DND-41 (cell line): ENCODE data around the gene PEF1.

ENCODE experiments used
- ATAC-seq: fragments of 200-7000 bp; cut with Tn5 transposase; 3 replicates; pipeline ENCODE4 v1.9.1; 2021; ENCODE audit warnings: low read depth; ENCODE audit not compliant: insufficient read depth
- DNase-seq: peaks from one replicate; pipeline ENCODE4 v3.0.0-alpha.2; 2020
- H2AFZ ChIP-seq: 2 replicates; pipeline ENCODE4 v1.6.0; 2012; ENCODE audit warnings: low read depth, low read length
- H3K27ac ChIP-seq: 2 replicates; pipeline ENCODE4 v1.5.1; 2012; ENCODE audit warnings: low read length, inconsistent platforms
- H3K27me3 ChIP-seq: fragments of 200-600 bp; sonication (generic); 2 replicates; pipeline ENCODE4 v1.6.0; 2012; ENCODE audit warnings: low read length, mild to moderate bottlenecking, inconsistent platforms; ENCODE audit not compliant: insufficient read depth, poor library complexity
- H3K36me3 ChIP-seq: 2 replicates; pipeline ENCODE4 v1.5.1; 2012; ENCODE audit warnings: low read length, inconsistent platforms; ENCODE audit not compliant: insufficient read depth
- H3K4me1 ChIP-seq: 2 replicates; pipeline ENCODE4 v1.5.1; 2012; ENCODE audit warnings: mild to moderate bottlenecking, low read length; ENCODE audit not compliant: insufficient read depth
- H3K4me2 ChIP-seq: 2 replicates; pipeline ENCODE4 v1.6.0; 2012; ENCODE audit warnings: mild to moderate bottlenecking, moderate library complexity, low read length, inconsistent platforms; ENCODE audit not compliant: insufficient read depth
- H3K4me3 ChIP-seq, 2 experiments: fragments of 200-600 bp in 1 of 2; shearing (Covaris generic) in 1 of 2; 2 replicates each; pipeline ENCODE4 v1.5.1; 2012 to 2016; ENCODE audit warnings: inconsistent platforms in 2 of 2, low read length in 2 of 2, mild to moderate bottlenecking in 2 of 2, low read depth in 1 of 2, moderate library complexity in 1 of 2
- H3K79me2 ChIP-seq: 2 replicates; pipeline ENCODE4 v1.6.0; 2012; ENCODE audit warnings: low read length, inconsistent platforms; ENCODE audit not compliant: insufficient read depth
- H3K9ac ChIP-seq: 2 replicates; pipeline ENCODE4 v1.6.0; 2012; ENCODE audit warnings: low read depth, mild to moderate bottlenecking, inconsistent platforms, low read length, moderate library complexity
- H3K9me3 ChIP-seq: 2 replicates; pipeline ENCODE4 v1.5.1; 2012; ENCODE audit warnings: low read length, moderate library complexity, mild to moderate bottlenecking, inconsistent platforms; ENCODE audit not compliant: insufficient read depth, severe bottlenecking
- H4K20me1 ChIP-seq: 2 replicates; pipeline ENCODE4 v1.6.0; 2012; ENCODE audit warnings: low read length; ENCODE audit not compliant: insufficient read depth
- EZH2 ChIP-seq: IDR thresholded peaks from 3 replicates; pipeline ENCODE4 v1.6.1; 2012; ENCODE audit warnings: borderline replicate concordance, low read depth, mild to moderate bottlenecking, moderate library complexity, low read length, inconsistent platforms; ENCODE audit not compliant: severe bottlenecking
- TF ChIP-seq, protein P1 (sequence below): IDR thresholded peaks from 2 replicates; pipeline ENCODE4 v1.5.1; 2012; ENCODE audit warnings: borderline replicate concordance, low read length, moderate library complexity, mild to moderate bottlenecking; ENCODE audit not compliant: poor library complexity, severe bottlenecking; ENCODE audit errors: extremely low read depth

Gene PEF1

GRCh38 chr1:31593770-31594632 lies 50.7 kb downstream of the PEF1 start:
- H3K27ac ChIP-seq: no peak overlapping the region
- H3K27me3 ChIP-seq: no peaks in the 10 kb centered on the region
- H3K79me2 ChIP-seq: no peaks in the 10 kb centered on the region
- DNase-seq (peak; percentile 79), ATAC-seq (peak; percentile 100)
- no peaks in the 10 kb centered on the region for H3K9me3 ChIP-seq
- H3K4me1 ChIP-seq: no peaks in the 10 kb centered on the region
- no peak overlapping the region for H3K9ac ChIP-seq
- TF ChIP-seq EZH2: no peak
- TF ChIP-seq, protein P1, sequence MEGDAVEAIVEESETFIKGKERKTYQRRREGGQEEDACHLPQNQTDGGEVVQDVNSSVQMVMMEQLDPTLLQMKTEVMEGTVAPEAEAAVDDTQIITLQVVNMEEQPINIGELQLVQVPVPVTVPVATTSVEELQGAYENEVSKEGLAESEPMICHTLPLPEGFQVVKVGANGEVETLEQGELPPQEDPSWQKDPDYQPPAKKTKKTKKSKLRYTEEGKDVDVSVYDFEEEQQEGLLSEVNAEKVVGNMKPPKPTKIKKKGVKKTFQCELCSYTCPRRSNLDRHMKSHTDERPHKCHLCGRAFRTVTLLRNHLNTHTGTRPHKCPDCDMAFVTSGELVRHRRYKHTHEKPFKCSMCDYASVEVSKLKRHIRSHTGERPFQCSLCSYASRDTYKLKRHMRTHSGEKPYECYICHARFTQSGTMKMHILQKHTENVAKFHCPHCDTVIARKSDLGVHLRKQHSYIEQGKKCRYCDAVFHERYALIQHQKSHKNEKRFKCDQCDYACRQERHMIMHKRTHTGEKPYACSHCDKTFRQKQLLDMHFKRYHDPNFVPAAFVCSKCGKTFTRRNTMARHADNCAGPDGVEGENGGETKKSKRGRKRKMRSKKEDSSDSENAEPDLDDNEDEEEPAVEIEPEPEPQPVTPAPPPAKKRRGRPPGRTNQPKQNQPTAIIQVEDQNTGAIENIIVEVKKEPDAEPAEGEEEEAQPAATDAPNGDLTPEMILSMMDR: peak; percentile 99
- H4K20me1 ChIP-seq: peaks cover 4% of the 10 kb centered on the region; the same call in 1 of the 2 replicates
- no peak overlapping the region; the same call in 1 of the 2 replicates for H2AFZ ChIP-seq
- H3K4me3 ChIP-seq: no peak overlapping the region
- no peak overlapping the region for H3K4me2 ChIP-seq
- H3K36me3 ChIP-seq: no peaks in the 10 kb centered on the region

DNA sequence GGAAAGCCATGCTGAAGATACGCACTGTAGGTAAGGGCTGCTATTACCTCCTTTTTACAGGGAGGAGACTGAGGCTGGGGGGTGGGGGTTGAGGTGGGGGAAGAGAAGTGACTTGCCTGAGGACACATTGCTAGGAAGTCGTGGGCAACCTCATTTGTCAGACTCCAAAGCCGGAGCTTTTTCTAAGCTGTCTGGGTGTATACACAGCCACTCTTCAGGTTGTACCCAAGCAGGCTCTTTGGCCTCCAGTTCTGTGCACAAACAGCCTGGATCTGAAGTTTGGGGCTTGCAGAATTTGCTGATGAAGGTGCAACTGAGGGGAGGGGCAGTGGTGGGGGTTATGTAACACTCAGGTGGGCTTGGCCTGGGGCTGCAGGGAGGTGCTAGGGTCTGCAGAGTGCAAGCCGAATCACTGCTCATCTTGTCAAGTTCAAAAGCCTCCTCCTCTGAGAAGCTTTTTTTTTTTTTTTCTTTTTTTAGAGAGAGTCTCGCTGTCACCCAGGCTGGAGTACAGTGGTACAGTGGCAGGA lies 51.5 kb downstream of the PEF1 start:
- Histone ChIP-seq H4K20me1 (peaks cover 4% of the 10 kb centered on the region; the same call in 1 of the 2 replicates), H3K4me1 (no peaks in the 10 kb centered on the region), H3K36me3 (no peaks in the 10 kb centered on the region), H2AFZ (no peak overlapping the region), H3K27ac (no peak overlapping the region), H3K4me2 (no peak overlapping the region), H3K9me3 (no peaks in the 10 kb centered on the region), H3K9ac (no peak overlapping the region), H3K4me3 (no peak overlapping the region), H3K79me2 (no peaks in the 10 kb centered on the region), H3K27me3 (no peaks in the 10 kb centered on the region)
- ATAC-seq (no peak), DNase-seq (no peak)
- no peak for TF ChIP-seq EZH2
- TF ChIP-seq, protein P1: no peak

GRCh38 chr1:31592132-31592531 lies 52.5 kb downstream of the PEF1 start:
- Histone ChIP-seq H2AFZ (no peak overlapping the region), H3K9ac (no peak overlapping the region), H3K79me2 (no peaks in the 10 kb centered on the region), H3K36me3 (no peaks in the 10 kb centered on the region), H3K4me2 (no peak overlapping the region), H3K4me3 (no peak overlapping the region), H4K20me1 (peaks cover 4% of the 10 kb centered on the region; the same call in 1 of the 2 replicates), H3K4me1 (no peaks in the 10 kb centered on the region), H3K9me3 (no peaks in the 10 kb centered on the region), H3K27me3 (no peaks in the 10 kb centered on the region), H3K27ac (no peak overlapping the region)
- TF ChIP-seq EZH2: no peak
- TF ChIP-seq, protein P1: no peak
- DNase-seq (no peak), ATAC-seq (no peak)
